Muscle of back (tissue), 11 donors: ENCODE measurements around the gene DAAM2. TPM values are rescaled to one million over a fixed set of nuclear protein-coding genes. Genes with fewer than 3 reads are reported as not detected.

ENCODE experiments used
- DNase-seq, 3 donors: peaks; one replicate each; pipeline versions ENCODE4 v3.0.0 to v3.0.0-alpha.2; 2013
- polyA plus RNA-seq, 10 donors: library from polyadenylated mRNA; unstranded; fragments of 120-200 nt; gene quantifications; one replicate each; pipeline ENCODE4 v1.2.1, GENCODE V29; 2013; ENCODE audit not compliant: insufficient read length in 10 of 10

The DAAM2 gene
- polyA plus RNA-seq, 10 donors, result 27.3 to 42.6 (median 33.9) TPM

- no peak for DNase-seq
Observed at GRCh38 chr6:39929039-39929732, 137.0 kb downstream of the DAAM2 start.

- no peak for DNase-seq
Observed at GRCh38 chr6:39929733-39930461, 137.7 kb downstream of the DAAM2 start.

- DNase-seq, result no peak
Observed at GRCh38 chr6:39930540-39930939, 138.4 kb downstream of the DAAM2 start.

GRCh38 chr6:39931607-39932006, 139.4 kb downstream of the DAAM2 start:
- DNase-seq, result no peak

- no peak for DNase-seq
Observed at GRCh38 chr6:39932386-39932910, 140.3 kb downstream of the DAAM2 start.

- DNase-seq, result no peak
Observed at GRCh38 chr6:39933669-39934130, 141.5 kb downstream of the DAAM2 start.

- peak; percentile 34 to 77 (median 64) for DNase-seq
Observed at GRCh38 chr6:39934131-39934757, 142.1 kb downstream of the DAAM2 start, which contains the start of gene MOCS1. TSS of gene MOCS1 (minus strand) at chr6:39934462. CDS start at chr6:39934417, 45 bp downstream.

- peak in 1 of 3 donors; percentile 36 for DNase-seq
Observed at GRCh38 chr6:39935241-39935640, 143.1 kb downstream of the DAAM2 start.

- DNase-seq, result no peak
Observed at GRCh38 chr6:39936857-39937256, 144.7 kb downstream of the DAAM2 start.

GRCh38 chr6:39937686-39938333, 145.6 kb downstream of the DAAM2 start:
- no peak for DNase-seq

GRCh38 chr6:39938773-39939654, 146.8 kb downstream of the DAAM2 start:
- DNase-seq, result no peak

GRCh38 chr6:39941138-39941537, 149.0 kb downstream of the DAAM2 start:
- DNase-seq, result no peak

- no peak for DNase-seq
Observed at GRCh38 chr6:39941820-39942219, 149.6 kb downstream of the DAAM2 start.

GRCh38 chr6:39942903-39943580, 150.9 kb downstream of the DAAM2 start:
- no peak for DNase-seq

GRCh38 chr6:39945626-39946025, 153.4 kb downstream of the DAAM2 start:
- no peak for DNase-seq

GRCh38 chr6:39947611-39948068, 155.5 kb downstream of the DAAM2 start:
- no peak for DNase-seq

- DNase-seq, result no peak
Observed at GRCh38 chr6:39948199-39948791, 156.1 kb downstream of the DAAM2 start.

GRCh38 chr6:39950125-39950720, 158.0 kb downstream of the DAAM2 start:
- DNase-seq, result no peak

- DNase-seq, result no peak
Observed at GRCh38 chr6:39951191-39951590, 159.0 kb downstream of the DAAM2 start.
